Measurements from ENCODE around the gene RAD51B. TPM values are rescaled to one million over a fixed set of nuclear protein-coding genes. Genes with fewer than 3 reads are reported as not detected.
A peak's percentile ranks its signal among the peaks of the same experiment; 100 is the strongest.

Gene RAD51B
- total and polyA plus RNA-seq, 2 of the 13 experiments (the other 11 are each of a cell fraction or from before 2014, with no cell fraction given) = 7.0 to 9.5 TPM

DNA sequence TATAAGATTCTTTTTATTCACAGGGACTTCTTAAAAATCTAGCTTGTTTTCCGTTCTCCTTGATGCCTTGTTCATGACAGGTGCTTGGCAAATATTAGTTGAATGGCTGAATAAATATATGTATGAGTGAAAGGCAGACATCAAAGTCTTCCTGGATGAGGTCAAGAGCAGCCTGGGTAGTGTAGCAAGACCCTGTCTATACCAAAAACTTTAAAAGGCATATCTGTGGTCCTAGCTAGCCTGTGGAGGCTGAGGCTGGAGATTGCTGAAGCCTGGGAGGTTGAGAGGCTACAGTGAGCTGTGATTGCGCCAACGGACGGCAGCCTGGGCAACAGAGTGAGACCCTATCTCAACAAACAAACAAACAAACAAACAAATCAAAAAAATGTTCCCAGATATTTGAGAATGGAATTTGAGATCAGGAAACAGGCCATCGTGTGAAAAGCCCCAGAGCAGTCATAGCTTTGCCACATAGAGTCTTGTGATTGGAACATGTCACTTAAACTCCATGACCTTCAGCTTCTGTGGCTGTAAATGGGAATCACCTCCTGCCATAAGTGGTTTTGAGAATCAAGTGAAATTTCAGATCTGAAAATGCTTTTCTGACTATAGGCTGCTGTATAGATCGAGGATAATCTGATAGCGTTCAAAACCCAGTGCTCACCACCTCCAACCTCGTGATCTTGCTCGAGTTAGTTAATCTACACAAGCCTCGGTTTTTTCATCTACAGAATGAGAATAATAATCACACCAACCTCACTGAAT, 908.9 kb downstream of the RAD51B start (continued):
- TF ChIP-seq TEAD3 (CRISPR knock-in tag; optimal IDR thresholded peaks at IDR 0.05; ENCODE audit: borderline replicate concordance) (no peak), SIX4 (CRISPR knock-in tag; IDR thresholded peaks at IDR 0.05) (no peak), TMF1 (CRISPR knock-in tag; IDR thresholded peaks at IDR 0.05; ENCODE audit: low read depth) (no peak), ZNF138 (CRISPR knock-in tag; IDR thresholded peaks at IDR 0.05; ENCODE audit: low read depth) (no peak), ZNF263 (CRISPR knock-in tag; IDR thresholded peaks at IDR 0.05) (no peak), MYNN (CRISPR knock-in tag; IDR thresholded peaks at IDR 0.05; ENCODE audit: low read depth) (no peak), RARA (CRISPR knock-in tag; IDR thresholded peaks at IDR 0.05) (peak; percentile 88)
- TF ChIP-seq, protein P1, sequence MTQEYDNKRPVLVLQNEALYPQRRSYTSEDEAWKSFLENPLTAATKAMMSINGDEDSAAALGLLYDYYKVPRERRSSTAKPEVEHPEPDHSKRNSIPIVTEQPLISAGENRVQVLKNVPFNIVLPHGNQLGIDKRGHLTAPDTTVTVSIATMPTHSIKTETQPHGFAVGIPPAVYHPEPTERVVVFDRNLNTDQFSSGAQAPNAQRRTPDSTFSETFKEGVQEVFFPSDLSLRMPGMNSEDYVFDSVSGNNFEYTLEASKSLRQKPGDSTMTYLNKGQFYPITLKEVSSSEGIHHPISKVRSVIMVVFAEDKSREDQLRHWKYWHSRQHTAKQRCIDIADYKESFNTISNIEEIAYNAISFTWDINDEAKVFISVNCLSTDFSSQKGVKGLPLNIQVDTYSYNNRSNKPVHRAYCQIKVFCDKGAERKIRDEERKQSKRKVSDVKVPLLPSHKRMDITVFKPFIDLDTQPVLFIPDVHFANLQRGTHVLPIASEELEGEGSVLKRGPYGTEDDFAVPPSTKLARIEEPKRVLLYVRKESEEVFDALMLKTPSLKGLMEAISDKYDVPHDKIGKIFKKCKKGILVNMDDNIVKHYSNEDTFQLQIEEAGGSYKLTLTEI (CRISPR knock-in tag; conservative IDR thresholded peaks at IDR 0.05) = no peak
- TF ChIP-seq, protein P2, sequence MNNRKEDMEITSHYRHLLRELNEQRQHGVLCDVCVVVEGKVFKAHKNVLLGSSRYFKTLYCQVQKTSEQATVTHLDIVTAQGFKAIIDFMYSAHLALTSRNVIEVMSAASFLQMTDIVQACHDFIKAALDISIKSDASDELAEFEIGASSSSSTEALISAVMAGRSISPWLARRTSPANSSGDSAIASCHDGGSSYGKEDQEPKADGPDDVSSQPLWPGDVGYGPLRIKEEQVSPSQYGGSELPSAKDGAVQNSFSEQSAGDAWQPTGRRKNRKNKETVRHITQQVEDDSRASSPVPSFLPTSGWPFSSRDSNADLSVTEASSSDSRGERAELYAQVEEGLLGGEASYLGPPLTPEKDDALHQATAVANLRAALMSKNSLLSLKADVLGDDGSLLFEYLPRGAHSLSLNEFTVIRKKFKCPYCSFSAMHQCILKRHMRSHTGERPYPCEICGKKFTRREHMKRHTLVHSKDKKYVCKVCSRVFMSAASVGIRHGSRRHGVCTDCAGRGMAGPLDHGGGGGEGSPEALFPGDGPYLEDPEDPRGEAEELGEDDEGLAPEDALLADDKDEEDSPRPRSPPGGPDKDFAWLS (CRISPR knock-in tag; IDR thresholded peaks at IDR 0.05; ENCODE audit: borderline replicate concordance) = no peak
- TF ChIP-seq, protein P3, sequence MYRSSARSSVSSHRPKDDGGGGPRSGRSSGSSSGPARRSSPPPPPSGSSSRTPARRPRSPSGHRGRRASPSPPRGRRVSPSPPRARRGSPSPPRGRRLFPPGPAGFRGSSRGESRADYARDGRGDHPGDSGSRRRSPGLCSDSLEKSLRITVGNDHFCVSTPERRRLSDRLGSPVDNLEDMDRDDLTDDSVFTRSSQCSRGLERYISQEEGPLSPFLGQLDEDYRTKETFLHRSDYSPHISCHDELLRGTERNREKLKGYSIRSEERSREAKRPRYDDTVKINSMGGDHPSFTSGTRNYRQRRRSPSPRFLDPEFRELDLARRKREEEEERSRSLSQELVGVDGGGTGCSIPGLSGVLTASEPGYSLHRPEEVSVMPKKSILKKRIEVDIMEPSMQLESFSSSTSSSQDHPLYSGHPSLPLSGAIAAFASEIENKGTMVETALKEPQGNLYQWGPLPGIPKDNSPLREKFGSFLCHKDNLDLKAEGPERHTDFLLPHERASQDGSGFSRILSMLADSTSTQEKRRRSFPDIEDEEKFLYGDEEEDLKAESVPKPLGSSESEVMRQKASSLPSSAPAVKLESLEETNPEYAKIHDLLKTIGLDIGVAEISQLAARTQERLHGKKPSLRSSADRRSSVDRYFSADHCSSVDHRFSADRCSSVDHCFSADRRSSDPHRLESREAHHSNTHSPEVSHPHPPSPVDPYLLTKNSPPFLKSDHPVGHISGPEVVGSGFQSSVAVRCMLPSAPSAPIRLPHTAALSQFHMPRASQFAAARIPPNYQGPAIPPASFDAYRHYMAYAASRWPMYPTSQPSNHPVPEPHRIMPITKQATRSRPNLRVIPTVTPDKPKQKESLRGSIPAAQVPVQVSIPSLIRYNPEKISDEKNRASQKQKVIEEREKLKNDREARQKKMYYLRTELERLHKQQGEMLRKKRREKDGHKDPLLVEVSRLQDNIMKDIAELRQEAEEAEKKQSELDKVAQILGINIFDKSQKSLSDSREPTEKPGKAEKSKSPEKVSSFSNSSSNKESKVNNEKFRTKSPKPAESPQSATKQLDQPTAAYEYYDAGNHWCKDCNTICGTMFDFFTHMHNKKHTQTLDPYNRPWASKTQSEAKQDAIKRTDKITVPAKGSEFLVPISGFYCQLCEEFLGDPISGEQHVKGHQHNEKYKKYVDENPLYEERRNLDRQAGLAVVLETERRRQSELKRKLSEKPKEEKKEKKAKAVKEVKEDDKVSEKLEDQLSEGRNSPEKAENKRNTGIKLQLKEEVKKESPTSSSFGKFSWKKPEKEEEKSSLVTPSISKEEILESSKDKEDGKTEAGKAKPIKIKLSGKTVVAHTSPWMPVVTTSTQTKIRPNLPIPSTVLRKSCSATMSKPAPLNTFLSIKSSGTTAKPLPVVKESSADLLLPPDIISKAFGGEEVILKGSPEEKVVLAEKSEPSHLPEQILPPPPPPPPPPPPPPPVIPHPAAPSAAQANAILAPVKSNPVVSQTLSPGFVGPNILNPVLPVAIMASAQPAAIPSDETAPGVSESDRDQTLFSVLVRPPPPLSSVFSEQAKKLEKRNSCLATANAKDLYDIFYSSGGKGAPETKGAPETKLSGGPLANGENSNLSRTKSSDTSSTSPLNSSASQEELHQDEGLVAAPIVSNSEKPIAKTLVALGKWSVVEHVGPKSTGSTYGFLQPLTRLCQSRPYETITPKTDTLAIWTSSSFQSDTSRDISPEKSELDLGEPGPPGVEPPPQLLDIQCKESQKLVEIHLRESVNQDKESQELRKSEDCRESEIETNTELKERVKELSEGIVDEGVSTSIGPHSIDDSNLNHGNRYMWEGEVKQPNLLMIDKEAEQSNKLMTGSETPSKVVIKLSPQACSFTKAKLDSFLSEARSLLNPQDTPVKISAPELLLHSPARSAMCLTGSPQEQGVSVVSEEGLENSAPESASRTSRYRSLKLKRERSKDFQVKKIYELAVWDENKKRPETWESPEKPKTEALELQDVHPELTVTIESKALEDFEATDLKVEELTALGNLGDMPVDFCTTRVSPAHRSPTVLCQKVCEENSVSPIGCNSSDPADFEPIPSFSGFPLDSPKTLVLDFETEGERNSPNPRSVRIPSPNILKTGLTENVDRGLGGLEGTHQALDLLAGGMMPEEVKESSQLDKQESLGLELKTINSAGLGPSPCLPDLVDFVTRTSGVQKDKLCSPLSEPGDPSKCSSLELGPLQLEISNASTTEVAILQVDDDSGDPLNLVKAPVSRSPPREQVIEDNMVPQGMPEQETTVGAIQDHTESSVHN (CRISPR knock-in tag; IDR thresholded peaks at IDR 0.05) = no peak
- TF ChIP-seq, protein P4, sequence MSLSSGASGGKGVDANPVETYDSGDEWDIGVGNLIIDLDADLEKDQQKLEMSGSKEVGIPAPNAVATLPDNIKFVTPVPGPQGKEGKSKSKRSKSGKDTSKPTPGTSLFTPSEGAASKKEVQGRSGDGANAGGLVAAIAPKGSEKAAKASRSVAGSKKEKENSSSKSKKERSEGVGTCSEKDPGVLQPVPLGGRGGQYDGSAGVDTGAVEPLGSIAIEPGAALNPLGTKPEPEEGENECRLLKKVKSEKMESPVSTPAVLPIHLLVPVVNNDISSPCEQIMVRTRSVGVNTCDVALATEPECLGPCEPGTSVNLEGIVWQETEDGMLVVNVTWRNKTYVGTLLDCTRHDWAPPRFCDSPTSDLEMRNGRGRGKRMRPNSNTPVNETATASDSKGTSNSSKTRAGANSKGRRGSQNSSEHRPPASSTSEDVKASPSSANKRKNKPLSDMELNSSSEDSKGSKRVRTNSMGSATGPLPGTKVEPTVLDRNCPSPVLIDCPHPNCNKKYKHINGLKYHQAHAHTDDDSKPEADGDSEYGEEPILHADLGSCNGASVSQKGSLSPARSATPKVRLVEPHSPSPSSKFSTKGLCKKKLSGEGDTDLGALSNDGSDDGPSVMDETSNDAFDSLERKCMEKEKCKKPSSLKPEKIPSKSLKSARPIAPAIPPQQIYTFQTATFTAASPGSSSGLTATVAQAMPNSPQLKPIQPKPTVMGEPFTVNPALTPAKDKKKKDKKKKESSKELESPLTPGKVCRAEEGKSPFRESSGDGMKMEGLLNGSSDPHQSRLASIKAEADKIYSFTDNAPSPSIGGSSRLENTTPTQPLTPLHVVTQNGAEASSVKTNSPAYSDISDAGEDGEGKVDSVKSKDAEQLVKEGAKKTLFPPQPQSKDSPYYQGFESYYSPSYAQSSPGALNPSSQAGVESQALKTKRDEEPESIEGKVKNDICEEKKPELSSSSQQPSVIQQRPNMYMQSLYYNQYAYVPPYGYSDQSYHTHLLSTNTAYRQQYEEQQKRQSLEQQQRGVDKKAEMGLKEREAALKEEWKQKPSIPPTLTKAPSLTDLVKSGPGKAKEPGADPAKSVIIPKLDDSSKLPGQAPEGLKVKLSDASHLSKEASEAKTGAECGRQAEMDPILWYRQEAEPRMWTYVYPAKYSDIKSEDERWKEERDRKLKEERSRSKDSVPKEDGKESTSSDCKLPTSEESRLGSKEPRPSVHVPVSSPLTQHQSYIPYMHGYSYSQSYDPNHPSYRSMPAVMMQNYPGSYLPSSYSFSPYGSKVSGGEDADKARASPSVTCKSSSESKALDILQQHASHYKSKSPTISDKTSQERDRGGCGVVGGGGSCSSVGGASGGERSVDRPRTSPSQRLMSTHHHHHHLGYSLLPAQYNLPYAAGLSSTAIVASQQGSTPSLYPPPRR (CRISPR knock-in tag; IDR thresholded peaks at IDR 0.05; ENCODE audit: borderline replicate concordance) = peak; percentile 68; the same call in 1 of the 2 replicates

Data from HepG2 (cell line).